Measurements from ENCODE around the gene OBSCN.

DNA sequence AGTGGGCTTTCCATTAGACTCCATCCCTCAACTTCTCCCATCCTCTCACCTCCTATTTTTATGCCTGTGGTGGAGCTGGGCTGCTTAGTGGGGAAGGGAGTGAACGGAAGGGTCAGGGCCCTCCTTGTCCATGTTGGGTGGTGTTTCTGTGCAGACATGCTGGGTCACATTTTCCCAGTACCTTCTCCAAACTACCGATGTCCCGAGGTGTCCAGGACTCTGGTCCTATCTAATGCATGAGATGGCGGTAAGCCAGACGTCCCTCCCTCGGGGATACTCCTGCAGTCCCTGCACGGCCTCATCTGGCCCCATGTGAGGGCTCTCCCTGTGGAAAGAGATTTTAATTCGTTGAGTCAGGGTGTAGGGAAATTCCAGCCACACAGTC is 61.0 kb downstream of the OBSCN start:
- TF ChIP-seq, protein P1, sequence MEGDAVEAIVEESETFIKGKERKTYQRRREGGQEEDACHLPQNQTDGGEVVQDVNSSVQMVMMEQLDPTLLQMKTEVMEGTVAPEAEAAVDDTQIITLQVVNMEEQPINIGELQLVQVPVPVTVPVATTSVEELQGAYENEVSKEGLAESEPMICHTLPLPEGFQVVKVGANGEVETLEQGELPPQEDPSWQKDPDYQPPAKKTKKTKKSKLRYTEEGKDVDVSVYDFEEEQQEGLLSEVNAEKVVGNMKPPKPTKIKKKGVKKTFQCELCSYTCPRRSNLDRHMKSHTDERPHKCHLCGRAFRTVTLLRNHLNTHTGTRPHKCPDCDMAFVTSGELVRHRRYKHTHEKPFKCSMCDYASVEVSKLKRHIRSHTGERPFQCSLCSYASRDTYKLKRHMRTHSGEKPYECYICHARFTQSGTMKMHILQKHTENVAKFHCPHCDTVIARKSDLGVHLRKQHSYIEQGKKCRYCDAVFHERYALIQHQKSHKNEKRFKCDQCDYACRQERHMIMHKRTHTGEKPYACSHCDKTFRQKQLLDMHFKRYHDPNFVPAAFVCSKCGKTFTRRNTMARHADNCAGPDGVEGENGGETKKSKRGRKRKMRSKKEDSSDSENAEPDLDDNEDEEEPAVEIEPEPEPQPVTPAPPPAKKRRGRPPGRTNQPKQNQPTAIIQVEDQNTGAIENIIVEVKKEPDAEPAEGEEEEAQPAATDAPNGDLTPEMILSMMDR (conservative IDR thresholded peaks at IDR 0.05; ENCODE audit: low read length) = no peak
- TF ChIP-seq EZH2phosphoT487 (IDR thresholded peaks at IDR 0.05; ENCODE audit: borderline replicate concordance, low read depth, low read length) = no peak

All from OCI-LY7 (cell line).